ENCODE measurements around the gene TMEM30B. TPM values are rescaled to one million over a fixed set of nuclear protein-coding genes. Genes with fewer than 3 reads are reported as not detected.

The TMEM30B gene
- total and polyA plus RNA-seq, 2 of the 4 experiments (the other 2 are of a cell fraction), result 0.03 TPM; not detected in 1

- peaks cover 8% of the 10 kb centered on the region; the same call in 1 of the 2 replicates for H3K9me1 ChIP-seq (ENCODE audit: insufficient read depth, low read length)
- in situ Hi-C loops (cut with MboI; ENCODE audit: low sequenced_read_pairs), result no loop called here
- 68% methylated on average over 3 of the region's 9 CpGs; no CpG with 5 or more reads in 1 of the 2 experiments for WGBS, 2 experiments (ENCODE audit: extremely low coverage in 2 of 2, insufficient read length in 1 of 2)
Observed at GRCh38 chr14:61244009-61244408, 37.1 kb downstream of the TMEM30B start.

More at GRCh38 chr14:61244009-61244408, 37.1 kb downstream of the TMEM30B start:
- no peaks in the 10 kb centered on the region for H4K20me1 ChIP-seq (ENCODE audit: insufficient read depth, low read length)
- H3K27ac ChIP-seq (ENCODE audit: insufficient read depth, low read length), result no peak overlapping the region
- ATAC-seq (ENCODE audit: low read depth) (no peak), DNase-seq (no peak)
- H3K4me3 ChIP-seq (ENCODE audit: insufficient read depth, low read depth, low read length), result no peak overlapping the region
- no peak overlapping the region for H4K8ac ChIP-seq (ENCODE audit: low read depth in 2 of 2, low read length in 2 of 2)
- 0 out of 2 replicates have a peak overlapping the region, but pooled peaks have one; percentile 29 for H3K4ac ChIP-seq (ENCODE audit: low read depth, low read length)
- H2AK5ac ChIP-seq (ENCODE audit: low read depth, low read length), result no peak overlapping the region; the same call in 1 of the 2 replicates
- H4K91ac ChIP-seq (ENCODE audit: insufficient read depth, low read depth, low read length), result no peak overlapping the region
- no peak overlapping the region for H2BK20ac ChIP-seq (ENCODE audit: low read depth, low read length)
- peak overlapping the region; percentile 29; the same call in 1 of the 2 replicates for H3K18ac ChIP-seq (ENCODE audit: low read depth, low read length)
- no peaks in the 10 kb centered on the region for H3K27me3 ChIP-seq (ENCODE audit: control insufficient read depth, insufficient read depth, low read length)
- intact Hi-C loops (cut with micrococcal nuclease) (no loop called here), dilution Hi-C loops (cut with HindIII; ENCODE audit: low sequenced_read_pairs, unreplicated experiment) (no loop called here)
- no peak overlapping the region for H3K23ac ChIP-seq (ENCODE audit: low read depth, low read length)
- H2BK120ac ChIP-seq (ENCODE audit: low read depth, low read length), result peak overlapping the region; percentile 28; the same call in 1 of the 2 replicates
- no peak overlapping the region for H3K4me2 ChIP-seq (ENCODE audit: low read depth, low read length)
- peaks cover 15% of the 10 kb centered on the region for H3K9me3 ChIP-seq (ENCODE audit: control insufficient read depth, insufficient read depth, low read length)
- BruUV-seq (replicated peaks), result no TSS peak
- H2BK5ac ChIP-seq (ENCODE audit: low read depth, low read length, poor library complexity, severe bottlenecking), result no peak overlapping the region
- no peak overlapping the region for H2AK9ac ChIP-seq (replicated peaks; ENCODE audit: low read depth, low read length, poor library complexity)
- no peak overlapping the region for H3K56ac ChIP-seq (ENCODE audit: extremely low read depth, insufficient read depth, low read length)
- no peak overlapping the region for H2AFZ ChIP-seq (replicated peaks; ENCODE audit: low read length, poor library complexity)
- no peaks in the 10 kb centered on the region for H3K36me3 ChIP-seq (ENCODE audit: control insufficient read depth, insufficient read depth, low read length)
- ChIA-PET CTCF (no interaction called here), POLR2A (ENCODE audit: unreplicated experiment) (interaction anchor here (0.6 kb wide), 1 partner anchor 37 kb away, joined by 14 read pairs; no protein-coding TSS in a partner anchor)
- TF ChIP-seq CHD1 (IDR thresholded peaks at IDR 0.05; ENCODE audit: low read depth, low read length), result no peak
- TF ChIP-seq BHLHE40 (IDR thresholded peaks at IDR 0.05; ENCODE audit: low read depth, low read length), result no peak
- no peak for TF ChIP-seq RAD21 (IDR thresholded peaks at IDR 0.05; ENCODE audit: low read length)
- TF ChIP-seq POLR2A (IDR thresholded peaks at IDR 0.05; ENCODE audit: low read depth, low read length), result no peak
- TF ChIP-seq FOS (IDR thresholded peaks at IDR 0.05; ENCODE audit: low read depth, low read length), result no peak
- TF ChIP-seq RCOR1 (IDR thresholded peaks at IDR 0.05; ENCODE audit: insufficient replicate concordance, low read length), result no peak
- no peak for TF ChIP-seq CEBPB (IDR thresholded peaks at IDR 0.05; ENCODE audit: low read depth, low read length)
- no peak for TF ChIP-seq SMC3 (IDR thresholded peaks at IDR 0.05; ENCODE audit: low read depth, low read length)
- no peak for TF ChIP-seq MAZ (IDR thresholded peaks at IDR 0.05; ENCODE audit: borderline replicate concordance, low read depth, low read length)
- TF ChIP-seq MAFK (IDR thresholded peaks at IDR 0.05; ENCODE audit: low read depth, low read length), result no peak
- no peak for TF ChIP-seq USF2 (IDR thresholded peaks at IDR 0.05; ENCODE audit: low read depth, low read length)
- TF ChIP-seq, protein P1, sequence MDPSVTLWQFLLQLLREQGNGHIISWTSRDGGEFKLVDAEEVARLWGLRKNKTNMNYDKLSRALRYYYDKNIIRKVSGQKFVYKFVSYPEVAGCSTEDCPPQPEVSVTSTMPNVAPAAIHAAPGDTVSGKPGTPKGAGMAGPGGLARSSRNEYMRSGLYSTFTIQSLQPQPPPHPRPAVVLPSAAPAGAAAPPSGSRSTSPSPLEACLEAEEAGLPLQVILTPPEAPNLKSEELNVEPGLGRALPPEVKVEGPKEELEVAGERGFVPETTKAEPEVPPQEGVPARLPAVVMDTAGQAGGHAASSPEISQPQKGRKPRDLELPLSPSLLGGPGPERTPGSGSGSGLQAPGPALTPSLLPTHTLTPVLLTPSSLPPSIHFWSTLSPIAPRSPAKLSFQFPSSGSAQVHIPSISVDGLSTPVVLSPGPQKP (IDR thresholded peaks at IDR 0.05; ENCODE audit: borderline replicate concordance, low read depth, low read length), result no peak
- no peak for TF ChIP-seq NFE2L2 (IDR thresholded peaks at IDR 0.05; ENCODE audit: low read depth, low read length)
- TF ChIP-seq MXI1 (IDR thresholded peaks at IDR 0.05; ENCODE audit: borderline replicate concordance, low read depth, low read length), result no peak
- no peak for TF ChIP-seq RFX5 (IDR thresholded peaks at IDR 0.05; ENCODE audit: low read depth, low read length)
- no peak overlapping the region for H4K5ac ChIP-seq (ENCODE audit: low read depth, low read length)
- no peak overlapping the region for H3K9ac ChIP-seq (ENCODE audit: low read depth, low read length)
- no peaks in the 10 kb centered on the region; a peak in 1 of 4 replicates for H3K79me1 ChIP-seq (ENCODE audit: low read depth in 1 of 2, low read length in 2 of 2)
- peaks cover 2% of the 10 kb centered on the region for H3K4me1 ChIP-seq (ENCODE audit: control insufficient read depth, insufficient read depth, low read length)
- peak overlapping the region; percentile 50; the same call in 1 of the 3 replicates for H2BK15ac ChIP-seq (ENCODE audit: low read depth, low read length)
- H3K14ac ChIP-seq (replicated peaks; ENCODE audit: low read depth, low read length), result 0 out of 2 replicates have a peak overlapping the region, but pooled peaks have one; percentile 39

Measured in IMR-90 (cell line).